CD4-positive, alpha-beta T cell (primary cell): ENCODE data around the gene OSBPL3. TPM values are rescaled to one million over a fixed set of nuclear protein-coding genes. Genes with fewer than 3 reads are reported as not detected.

Experiments used
- ATAC-seq: fragments of 200-7000 bp; cut with Tn5 transposase; one replicate; pipeline ENCODE4 v1.10.0; 2022; ENCODE audit warnings: mild to moderate bottlenecking; ENCODE audit not compliant: poor library complexity
- CTCF ChIA-PET: fragments of 350-600 bp; sonication (Branson Sonifier 250); formaldehyde crosslinking; loops from one replicate; lab custom pipeline; 2021; ENCODE audit warnings: antibody characterized with exemption, inconsistent platforms; lab: Charles Lee
- POLR2A ChIA-PET: fragments of 350-600 bp; sonication (Branson Sonifier 250); formaldehyde crosslinking; loops from one replicate; lab custom pipeline; 2021; ENCODE audit warnings: antibody characterized with exemption, inconsistent platforms; lab: Charles Lee
- DNase-seq, 14 experiments: peaks; one replicate each; pipeline ENCODE4 v3.0.0-alpha.2; 2013 to 2020; ENCODE audit warnings: mixed read lengths in 2 of 14
- H3K27ac ChIP-seq, 2 donors: one replicate each; pipeline versions ENCODE4 v1.5.1 to v1.7.0; 2013; ENCODE audit warnings: low read length in 2 of 2, low read depth in 1 of 2, mild to moderate bottlenecking in 1 of 2
- H3K27me3 ChIP-seq, 2 experiments: 1 replicate in 1 of 2; 2 replicates in 1 of 2; pipeline versions ENCODE4 v1.6.1 to v1.7.0; 2013; ENCODE audit warnings: low read length in 2 of 2, control low read depth in 1 of 2, mild to moderate bottlenecking in 1 of 2, moderate library complexity in 1 of 2; ENCODE audit not compliant: insufficient read depth in 2 of 2, control insufficient read depth in 1 of 2
- H3K36me3 ChIP-seq: one replicate; pipeline ENCODE4 v1.6.1; 2013; ENCODE audit warnings: low read length, control low read depth; ENCODE audit not compliant: insufficient read depth
- H3K4me1 ChIP-seq: one replicate; pipeline ENCODE4 v1.6.1; 2013; ENCODE audit warnings: low read length, control low read depth; ENCODE audit not compliant: insufficient read depth
- H3K4me3 ChIP-seq: one replicate; pipeline ENCODE4 v1.5.1; 2013; ENCODE audit warnings: mild to moderate bottlenecking, low read length, moderate library complexity
- H3K9me3 ChIP-seq, 2 experiments: 1 replicate in 1 of 2; 2 replicates in 1 of 2; pipeline versions ENCODE4 v1.6.1 to v1.7.0; 2013; ENCODE audit warnings: low read length in 2 of 2, mild to moderate bottlenecking in 2 of 2, control low read depth in 1 of 2, moderate library complexity in 1 of 2; ENCODE audit not compliant: control insufficient read depth in 1 of 2, insufficient read depth in 1 of 2
- H3K27ac Mint-ChIP-seq: one replicate; pipeline ENCODE4 v1.8.0; 2020; ENCODE audit warnings: mixed read lengths
- H3K27me3 Mint-ChIP-seq: one replicate; pipeline ENCODE4 v1.8.0; 2021; ENCODE audit warnings: mixed read lengths
- H3K36me3 Mint-ChIP-seq: one replicate; pipeline ENCODE4 v1.8.0; 2021; ENCODE audit warnings: low read depth, mixed read lengths
- H3K4me1 Mint-ChIP-seq: one replicate; pipeline ENCODE4 v1.8.0; 2021; ENCODE audit warnings: low read depth, mixed read lengths
- H3K4me3 Mint-ChIP-seq: one replicate; pipeline ENCODE4 v1.8.0; 2020; ENCODE audit warnings: mild to moderate bottlenecking, mixed read lengths
- H3K9me3 Mint-ChIP-seq: one replicate; pipeline ENCODE4 v1.8.0; 2020; ENCODE audit warnings: mixed read lengths
- intact Hi-C, 2 experiments: fragments of 100-400 bp; cut with DNase I in 1 of 2; cut with micrococcal nuclease in 1 of 2; formaldehyde crosslinking; loops; one replicate each; pipeline versions ENCODE4 v1.15.1 to v1.9.0; 2023 to 2025; cut with DNase I, micrococcal nuclease
- total RNA-seq, 174 experiments: library from RNA in 2 of 174; stranded (reverse) in 2 of 174; gene quantifications; one replicate each; pipeline ENCODE4 v1.2.3 and lab custom pipeline; 2021 to 2026
- TF ChIP-seq, protein P1 (sequence below): fragments of 200-600 bp; IDR thresholded peaks from one replicate; pipeline ENCODE4 v1.8.0; 2022; ENCODE audit warnings: antibody characterized with exemption, mild to moderate bottlenecking

OSBPL3 gene
- total RNA-seq, 2 experiments from 2014 or later: 25.4 to 25.9 TPM

DNA sequence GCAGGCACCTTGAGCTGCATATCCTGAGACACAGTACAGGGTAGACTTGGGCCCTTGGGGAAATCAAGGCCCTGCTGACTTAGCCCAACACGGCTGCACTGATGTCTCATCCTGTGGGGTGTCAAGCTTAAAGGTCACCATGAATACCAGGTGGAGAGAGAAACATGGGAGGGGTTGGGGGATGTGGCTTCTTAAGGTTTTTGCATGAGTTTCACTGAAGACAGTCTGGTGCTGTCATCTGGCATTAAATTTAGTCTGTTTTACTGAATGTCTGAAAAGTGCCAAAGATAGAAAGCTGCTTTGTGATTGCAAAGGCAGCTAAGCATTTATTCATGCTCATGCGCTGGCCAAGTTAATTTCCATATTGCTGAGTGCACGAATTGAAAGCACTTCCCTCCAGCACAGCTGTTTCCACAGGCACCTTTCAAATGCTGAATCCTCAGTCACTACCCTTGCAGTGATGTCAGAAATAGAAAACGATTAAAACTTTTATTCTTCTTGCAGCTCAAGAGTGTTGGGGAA is 102.1 kb downstream of the OSBPL3 start:
- CTCF ChIA-PET: interaction anchor here (0.5 to 1.7 kb wide), 6 partner anchors 11 to 221 kb away, joined by 3 to 6 read pairs (median 4); no protein-coding TSS in a partner anchor
- Histone ChIP-seq H3K4me1 (peaks cover 10% of the 10 kb centered on the region), H3K9me3 (no peaks in the 10 kb centered on the region), H3K27me3 (no peaks in the 10 kb centered on the region), H3K36me3 (no peaks in the 10 kb centered on the region), H3K4me3 (no peak overlapping the region), H3K27ac (no peak overlapping the region)
- intact Hi-C loops: no loop called here
- ATAC-seq (peak; percentile 61), DNase-seq (peak in 4 of 14 experiments; percentile 2 to 23 (median 20))
- H3K4me3 Mint-ChIP-seq: no peak overlapping the region
- H3K4me1 Mint-ChIP-seq: peaks cover 31% of the 10 kb centered on the region
- POLR2A ChIA-PET: interaction anchor here (0.7 to 0.9 kb wide), 3 partner anchors 13 to 34 kb away, joined by 3 read pairs; no protein-coding TSS in a partner anchor
- H3K27me3 Mint-ChIP-seq: no peaks in the 10 kb centered on the region
- H3K9me3 Mint-ChIP-seq: no peaks in the 10 kb centered on the region
- H3K27ac Mint-ChIP-seq: peak overlapping the region; percentile 49
- H3K36me3 Mint-ChIP-seq: no peaks in the 10 kb centered on the region
- TF ChIP-seq, protein P1, sequence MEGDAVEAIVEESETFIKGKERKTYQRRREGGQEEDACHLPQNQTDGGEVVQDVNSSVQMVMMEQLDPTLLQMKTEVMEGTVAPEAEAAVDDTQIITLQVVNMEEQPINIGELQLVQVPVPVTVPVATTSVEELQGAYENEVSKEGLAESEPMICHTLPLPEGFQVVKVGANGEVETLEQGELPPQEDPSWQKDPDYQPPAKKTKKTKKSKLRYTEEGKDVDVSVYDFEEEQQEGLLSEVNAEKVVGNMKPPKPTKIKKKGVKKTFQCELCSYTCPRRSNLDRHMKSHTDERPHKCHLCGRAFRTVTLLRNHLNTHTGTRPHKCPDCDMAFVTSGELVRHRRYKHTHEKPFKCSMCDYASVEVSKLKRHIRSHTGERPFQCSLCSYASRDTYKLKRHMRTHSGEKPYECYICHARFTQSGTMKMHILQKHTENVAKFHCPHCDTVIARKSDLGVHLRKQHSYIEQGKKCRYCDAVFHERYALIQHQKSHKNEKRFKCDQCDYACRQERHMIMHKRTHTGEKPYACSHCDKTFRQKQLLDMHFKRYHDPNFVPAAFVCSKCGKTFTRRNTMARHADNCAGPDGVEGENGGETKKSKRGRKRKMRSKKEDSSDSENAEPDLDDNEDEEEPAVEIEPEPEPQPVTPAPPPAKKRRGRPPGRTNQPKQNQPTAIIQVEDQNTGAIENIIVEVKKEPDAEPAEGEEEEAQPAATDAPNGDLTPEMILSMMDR: no peak

DNA sequence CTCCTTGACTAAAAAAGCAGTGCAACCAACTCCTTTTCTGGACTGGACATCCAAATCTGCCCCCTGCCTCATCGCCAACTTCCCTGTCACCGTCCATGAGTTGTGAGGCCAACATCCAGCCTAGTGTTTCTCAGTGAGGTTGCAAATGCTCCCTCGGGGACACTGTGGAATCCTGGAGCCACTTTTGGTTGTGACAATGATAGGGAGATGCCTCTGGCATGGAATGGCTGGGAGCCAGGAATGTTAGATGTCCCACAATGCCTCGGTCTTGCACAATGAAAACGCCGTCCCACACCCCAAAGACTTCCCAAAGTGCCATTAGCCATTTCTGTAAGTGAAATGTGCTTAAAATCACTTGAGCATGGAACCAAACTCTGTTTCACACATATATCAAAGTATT is 105.2 kb downstream of the OSBPL3 start:
- no peak for ATAC-seq
- Histone ChIP-seq H3K9me3 (no peaks in the 10 kb centered on the region), H3K27ac (no peak overlapping the region), H3K36me3 (peaks cover 19% of the 10 kb centered on the region), H3K27me3 (no peaks in the 10 kb centered on the region), H3K4me3 (no peak overlapping the region), H3K4me1 (peaks cover 10% of the 10 kb centered on the region)
- intact Hi-C loops: no loop called here
- Mint-ChIP-seq H3K36me3 (peaks cover 15% of the 10 kb centered on the region), H3K4me1 (peaks cover 26% of the 10 kb centered on the region), H3K9me3 (no peaks in the 10 kb centered on the region), H3K27ac (no peak overlapping the region), H3K4me3 (no peak overlapping the region), H3K27me3 (no peaks in the 10 kb centered on the region)
- TF ChIP-seq, protein P1: no peak
- ChIA-PET CTCF (no interaction called here), POLR2A (no interaction called here)
- no peak for DNase-seq

- no peak overlapping the region for H3K27ac ChIP-seq
- intact Hi-C loops: no loop called here
- no peaks in the 10 kb centered on the region for H3K9me3 ChIP-seq
- POLR2A ChIA-PET: no interaction called here
- Mint-ChIP-seq H3K4me1 (peaks cover 17% of the 10 kb centered on the region), H3K36me3 (peaks cover 20% of the 10 kb centered on the region), H3K9me3 (no peaks in the 10 kb centered on the region), H3K4me3 (no peak overlapping the region), H3K27ac (no peak overlapping the region), H3K27me3 (no peaks in the 10 kb centered on the region)
- peaks cover 26% of the 10 kb centered on the region for H3K36me3 ChIP-seq
- no peak overlapping the region for H3K4me3 ChIP-seq
- H3K27me3 ChIP-seq: no peaks in the 10 kb centered on the region
- DNase-seq (no peak), ATAC-seq (no peak)
- H3K4me1 ChIP-seq: peaks cover 10% of the 10 kb centered on the region
- CTCF ChIA-PET: no interaction called here
- TF ChIP-seq, protein P1: no peak
These were observed 106.0 kb downstream of the OSBPL3 start for GRCh38 chr7:24873944-24874343.
